Epithelial cell of esophagus (primary cell): ENCODE results near the gene USP4.
A peak's percentile ranks its signal among the peaks of the same experiment; 100 is the strongest.

Experiments
- DNase-seq: peaks from one replicate; pipeline ENCODE4 v3.0.0; 2010; ENCODE audit warnings: low read depth
- H3K4me3 ChIP-seq: 2 replicates; pipeline ENCODE4 v1.5.1; 2011; ENCODE audit warnings: mild to moderate bottlenecking, low read length, control low read depth
- CTCF ChIP-seq: IDR thresholded peaks from 2 replicates; pipeline ENCODE4 v1.5.1; 2011; ENCODE audit warnings: low read depth, mild to moderate bottlenecking, low read length, control low read depth, inconsistent platforms; ENCODE audit not compliant: insufficient read depth; ENCODE audit errors: missing control alignments

The USP4 gene

GRCh38 chr3:49339941-49340800, at the start of gene USP4:
USP4 (minus strand) TSS chr3:49340053; CDS start chr3:49340024, 29 bp downstream.
- H3K4me3 ChIP-seq = peak within 1 kb of the TSS; percentile 87
- DNase-seq = peak; percentile 91
- peak; percentile 54 for TF ChIP-seq CTCF

- DNase-seq = no peak
- no peak overlapping the region for H3K4me3 ChIP-seq
- no peak for TF ChIP-seq CTCF
Measured at GRCh38 chr3:49389297-49389696, 49.4 kb upstream of the USP4 start.

- DNase-seq = peak; percentile 48
- TF ChIP-seq CTCF = no peak
- no peak overlapping the region for H3K4me3 ChIP-seq
Measured at GRCh38 chr3:49388289-49388820, 48.5 kb upstream of the USP4 start.

- peak; percentile 77 for DNase-seq
- TF ChIP-seq CTCF = no peak
- H3K4me3 ChIP-seq = no peak overlapping the region
Measured at GRCh38 chr3:49387721-49388120, 47.9 kb upstream of the USP4 start.

- no peak for TF ChIP-seq CTCF
- no peak overlapping the region for H3K4me3 ChIP-seq
- no peak for DNase-seq
Measured at GRCh38 chr3:49386056-49386756, 46.4 kb upstream of the USP4 start.

GRCh38 chr3:49385617-49386016, 45.8 kb upstream of the USP4 start:
- TF ChIP-seq CTCF = no peak
- no peak overlapping the region for H3K4me3 ChIP-seq
- DNase-seq = no peak

- no peak overlapping the region for H3K4me3 ChIP-seq
- no peak for TF ChIP-seq CTCF
- DNase-seq = no peak
Measured at GRCh38 chr3:49383387-49383786, 43.5 kb upstream of the USP4 start.
